Measurements from ENCODE around the gene CAMSAP3.

Gene CAMSAP3

GRCh38 chr19:7644550-7644877 is 48.9 kb downstream of the CAMSAP3 start:
- DNase-seq (ENCODE audit: low read depth): no peak
- H3K4me3 ChIP-seq (ENCODE audit: control insufficient read depth, low read depth, low read length): no peak overlapping the region
- no peak for TF ChIP-seq CTCF (conservative IDR thresholded peaks at IDR 0.05; ENCODE audit: control insufficient read depth, insufficient read depth, low read depth, low read length)

GRCh38 chr19:7645163-7645562 is 49.5 kb downstream of the CAMSAP3 start:
- DNase-seq (ENCODE audit: low read depth): no peak
- TF ChIP-seq CTCF (conservative IDR thresholded peaks at IDR 0.05; ENCODE audit: control insufficient read depth, insufficient read depth, low read depth, low read length): no peak
- H3K4me3 ChIP-seq (ENCODE audit: control insufficient read depth, low read depth, low read length): no peak overlapping the region

- no peak overlapping the region for H3K4me3 ChIP-seq (ENCODE audit: control insufficient read depth, low read depth, low read length)
- no peak for TF ChIP-seq CTCF (conservative IDR thresholded peaks at IDR 0.05; ENCODE audit: control insufficient read depth, insufficient read depth, low read depth, low read length)
- no peak for DNase-seq (ENCODE audit: low read depth)
Observed at GRCh38 chr19:7645656-7646425, 50.2 kb downstream of the CAMSAP3 start.

- no peak for TF ChIP-seq CTCF (conservative IDR thresholded peaks at IDR 0.05; ENCODE audit: control insufficient read depth, insufficient read depth, low read depth, low read length)
- no peak for DNase-seq (ENCODE audit: low read depth)
- H3K4me3 ChIP-seq (ENCODE audit: control insufficient read depth, low read depth, low read length): no peak overlapping the region
Observed at GRCh38 chr19:7646426-7646700, 50.7 kb downstream of the CAMSAP3 start.

GRCh38 chr19:7647156-7647555 is 51.5 kb downstream of the CAMSAP3 start:
- DNase-seq (ENCODE audit: low read depth): no peak
- no peak overlapping the region for H3K4me3 ChIP-seq (ENCODE audit: control insufficient read depth, low read depth, low read length)
- TF ChIP-seq CTCF (conservative IDR thresholded peaks at IDR 0.05; ENCODE audit: control insufficient read depth, insufficient read depth, low read depth, low read length): no peak

- TF ChIP-seq CTCF (conservative IDR thresholded peaks at IDR 0.05; ENCODE audit: control insufficient read depth, insufficient read depth, low read depth, low read length): no peak
- no peak for DNase-seq (ENCODE audit: low read depth)
- no peak overlapping the region for H3K4me3 ChIP-seq (ENCODE audit: control insufficient read depth, low read depth, low read length)
Observed at GRCh38 chr19:7648265-7649014, 52.8 kb downstream of the CAMSAP3 start.
